ENCODE measurements around the gene GAS2L2.
"Not testable (repeated sequence)": the region's sequence is repeated elsewhere in the genome, so short reads cannot be mapped to it uniquely, and the experiment has no call there.

GAS2L2 gene

GRCh38 chr17:35726127-35726952, 26.7 kb downstream of the GAS2L2 start:
- DNase-seq, result peak; percentile 68

GRCh38 chr17:35725802-35726126, 27.3 kb downstream of the GAS2L2 start:
- DNase-seq, result no peak

- no peak for DNase-seq
Measured at GRCh38 chr17:35725058-35725457, 28.0 kb downstream of the GAS2L2 start.

GRCh38 chr17:35723735-35724134, 29.3 kb downstream of the GAS2L2 start:
- no peak for DNase-seq

- DNase-seq, result no peak
Measured at GRCh38 chr17:35717475-35717874, 35.6 kb downstream of the GAS2L2 start.

- DNase-seq, result no peak
Measured at GRCh38 chr17:35716897-35717465, 36.1 kb downstream of the GAS2L2 start.

- no peak for DNase-seq
Measured at GRCh38 chr17:35716173-35716572, 36.9 kb downstream of the GAS2L2 start.

- no peak for DNase-seq
Measured at GRCh38 chr17:35715416-35715815, 37.6 kb downstream of the GAS2L2 start.

- DNase-seq, result no peak
Measured at GRCh38 chr17:35714988-35715387, 38.1 kb downstream of the GAS2L2 start.

- no peak for DNase-seq
Measured at GRCh38 chr17:35713069-35713728, 39.8 kb downstream of the GAS2L2 start.

- DNase-seq, result no peak
Measured at GRCh38 chr17:35710950-35711349, 42.1 kb downstream of the GAS2L2 start.

GRCh38 chr17:35709874-35710273, 43.2 kb downstream of the GAS2L2 start:
- DNase-seq, result peak; percentile 87

GRCh38 chr17:35708951-35709350, 44.1 kb downstream of the GAS2L2 start:
- DNase-seq, result peak; percentile 90

- peak; percentile 61 for DNase-seq
Measured at GRCh38 chr17:35708149-35708548, 44.9 kb downstream of the GAS2L2 start.

GRCh38 chr17:35705705-35706104, 47.3 kb downstream of the GAS2L2 start:
- no peak for DNase-seq

- DNase-seq, result no peak
Measured at GRCh38 chr17:35705230-35705629, 47.8 kb downstream of the GAS2L2 start.

GRCh38 chr17:35703308-35703707, 49.7 kb downstream of the GAS2L2 start:
- not testable (repeated sequence) for DNase-seq

- no peak for DNase-seq
Measured at GRCh38 chr17:35701491-35701890, 51.5 kb downstream of the GAS2L2 start.

- DNase-seq, result no peak
Measured at GRCh38 chr17:35700150-35700549, 52.9 kb downstream of the GAS2L2 start.

GRCh38 chr17:35698800-35699199, 54.2 kb downstream of the GAS2L2 start:
- no peak for DNase-seq

GRCh38 chr17:35695613-35696012, 57.4 kb downstream of the GAS2L2 start:
- DNase-seq, result no peak

- DNase-seq, result no peak
Measured at GRCh38 chr17:35694906-35695305, 58.1 kb downstream of the GAS2L2 start.

Measured in NCI-H2171 treated with DMSO at 0.1 percent for 48 hours (cell line).